ENCODE data around the gene ZAP70.

The ZAP70 gene

DNA sequence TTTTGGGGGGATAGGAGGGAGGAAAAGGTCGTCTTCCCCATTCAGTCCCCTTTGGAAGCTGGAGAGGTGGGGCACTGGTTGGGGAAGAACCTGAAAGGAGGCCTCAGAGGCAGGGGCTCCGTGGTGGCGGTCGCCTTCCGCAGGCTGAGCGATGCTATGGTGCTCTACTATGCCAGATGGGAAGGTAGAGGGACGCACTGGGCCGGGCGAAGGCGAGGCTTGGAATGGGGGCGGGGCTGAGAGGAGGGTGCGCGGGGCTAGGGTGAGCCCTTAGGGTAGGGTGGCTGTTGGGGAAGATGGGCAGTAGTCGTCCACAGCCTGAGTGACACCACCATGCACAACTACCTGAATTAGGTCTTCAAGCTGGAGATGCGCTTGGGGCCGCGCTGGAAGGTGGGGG is 11.1 kb downstream of the ZAP70 start:
- DNase-seq (ENCODE audit: low read depth in 1 of 2, low spot score in 1 of 2): no peak
- TF ChIP-seq JUND (IDR thresholded peaks at IDR 0.05; ENCODE audit: low read depth): no peak
- in situ Hi-C loops (cut with HindIII; ENCODE audit: low pct_unique_long_range_greater_than_20kb, low sequenced_read_pairs): no loop called here

DNA sequence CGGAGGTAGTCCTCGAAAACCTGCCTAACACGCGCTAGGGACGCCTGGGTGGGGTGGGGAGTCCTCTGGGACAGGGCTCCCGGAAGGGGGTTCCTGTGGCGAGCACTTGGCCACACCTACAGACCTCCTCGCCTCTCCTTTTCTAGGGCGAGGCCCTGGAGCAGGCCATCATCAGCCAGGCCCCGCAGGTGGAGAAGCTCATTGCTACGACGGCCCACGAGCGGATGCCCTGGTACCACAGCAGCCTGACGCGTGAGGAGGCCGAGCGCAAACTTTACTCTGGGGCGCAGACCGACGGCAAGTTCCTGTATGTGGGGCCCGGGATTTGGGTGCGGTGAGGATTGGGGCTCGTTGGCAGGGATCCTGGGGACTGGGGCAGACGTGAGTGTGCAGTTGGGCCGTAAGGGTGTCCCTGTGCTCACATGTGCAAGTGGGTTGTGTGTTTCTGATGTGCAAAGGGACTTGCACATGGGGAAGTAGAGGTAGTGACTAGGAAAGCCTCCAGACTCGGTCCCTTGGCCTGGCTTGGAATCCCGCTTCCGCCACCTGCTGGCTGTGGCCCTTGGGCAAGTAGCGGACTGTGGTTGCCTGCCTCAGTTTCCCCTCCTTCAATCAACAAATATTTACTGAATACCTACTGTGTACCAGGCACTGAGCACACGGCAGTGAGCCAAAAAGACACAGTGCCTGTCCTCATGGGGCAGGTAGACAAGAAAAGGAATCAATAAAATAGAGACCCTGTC is 11.7 kb downstream of the ZAP70 start:
- no peak for DNase-seq (ENCODE audit: low read depth in 1 of 2, low spot score in 1 of 2)
- no peak for TF ChIP-seq JUND (IDR thresholded peaks at IDR 0.05; ENCODE audit: low read depth)
- in situ Hi-C loops (cut with HindIII; ENCODE audit: low pct_unique_long_range_greater_than_20kb, low sequenced_read_pairs): no loop called here

GRCh38 chr2:97726261-97727064 is 13.1 kb downstream of the ZAP70 start:
- DNase-seq (ENCODE audit: low read depth in 1 of 2, low spot score in 1 of 2): no peak
- in situ Hi-C loops (cut with HindIII; ENCODE audit: low pct_unique_long_range_greater_than_20kb, low sequenced_read_pairs): no loop called here
- TF ChIP-seq JUND (IDR thresholded peaks at IDR 0.05; ENCODE audit: low read depth): no peak

DNA sequence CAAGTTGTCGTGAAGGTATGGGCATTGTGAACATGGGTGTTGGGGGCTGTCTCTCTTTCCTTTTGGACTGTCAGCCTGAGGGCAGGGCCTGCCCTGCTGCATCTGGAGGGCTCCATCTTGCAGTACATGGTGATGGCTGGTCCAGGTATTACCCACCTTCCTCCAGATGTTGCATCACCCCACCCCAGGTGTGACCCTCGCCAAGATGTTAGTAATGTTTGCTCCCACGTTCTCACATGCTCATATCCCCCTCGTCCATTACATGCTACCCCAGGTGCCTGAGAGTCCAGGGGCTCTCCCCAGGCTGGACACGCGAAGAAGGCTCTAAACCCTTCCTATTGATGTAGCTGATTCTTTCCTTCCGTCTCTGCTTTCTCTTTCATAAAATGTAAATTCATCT is 13.9 kb downstream of the ZAP70 start:
- in situ Hi-C loops (cut with HindIII; ENCODE audit: low pct_unique_long_range_greater_than_20kb, low sequenced_read_pairs): no loop called here
- no peak for DNase-seq (ENCODE audit: low read depth in 1 of 2, low spot score in 1 of 2)
- no peak for TF ChIP-seq JUND (IDR thresholded peaks at IDR 0.05; ENCODE audit: low read depth)

DNA sequence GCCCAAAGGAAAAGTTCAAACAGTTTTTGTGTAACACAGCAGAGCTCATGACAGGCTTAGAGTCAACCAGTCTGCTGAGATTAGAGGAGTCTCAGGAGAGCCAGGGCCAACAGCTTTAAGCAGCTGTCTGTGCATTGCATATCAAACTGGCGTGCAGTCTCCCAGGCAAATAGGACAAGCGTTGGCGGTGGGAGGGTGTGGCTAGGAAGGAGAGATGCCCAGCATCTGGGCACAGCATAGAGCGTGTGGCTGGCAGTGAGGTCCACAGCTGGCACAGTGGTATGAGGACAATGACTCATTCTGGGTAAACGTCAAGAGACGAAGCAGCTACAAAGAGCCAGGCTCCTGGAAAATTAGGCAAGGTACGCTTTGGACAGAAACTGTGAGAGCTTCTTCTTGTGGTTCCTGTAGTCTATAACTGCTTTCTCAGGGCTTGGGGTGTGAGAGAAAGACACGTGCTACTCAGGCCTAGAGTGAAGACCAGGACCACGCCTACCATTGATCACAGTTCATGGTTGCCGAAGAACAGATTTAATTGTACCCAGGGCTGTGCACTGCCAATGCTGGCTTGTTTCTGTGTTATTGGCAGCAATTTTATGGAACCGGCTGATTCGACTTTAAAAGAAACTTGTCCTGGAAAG is 14.8 kb downstream of the ZAP70 start:
- peak in 1 of 2 experiments; percentile 8 for DNase-seq (ENCODE audit: low read depth in 1 of 2, low spot score in 1 of 2)
- in situ Hi-C loops (cut with HindIII; ENCODE audit: low pct_unique_long_range_greater_than_20kb, low sequenced_read_pairs): no loop called here

GRCh38 chr2:97730245-97730644 is 16.9 kb downstream of the ZAP70 start:
- in situ Hi-C loops (cut with HindIII; ENCODE audit: low pct_unique_long_range_greater_than_20kb, low sequenced_read_pairs): no loop called here
- no peak for TF ChIP-seq JUND (IDR thresholded peaks at IDR 0.05; ENCODE audit: low read depth)
- DNase-seq (ENCODE audit: low read depth in 1 of 2, low spot score in 1 of 2): peak in 1 of 2 experiments; percentile 57

More for the DNA sequence above, 14.8 kb downstream of the ZAP70 start:
- no peak for TF ChIP-seq JUND (IDR thresholded peaks at IDR 0.05; ENCODE audit: low read depth)

GRCh38 chr2:97731274-97732020 is 18.1 kb downstream of the ZAP70 start:
- TF ChIP-seq JUND (IDR thresholded peaks at IDR 0.05; ENCODE audit: low read depth): no peak
- in situ Hi-C loops (cut with HindIII; ENCODE audit: low pct_unique_long_range_greater_than_20kb, low sequenced_read_pairs): no loop called here
- DNase-seq (ENCODE audit: low read depth in 1 of 2, low spot score in 1 of 2): no peak

- in situ Hi-C loops (cut with HindIII; ENCODE audit: low pct_unique_long_range_greater_than_20kb, low sequenced_read_pairs): no loop called here
- DNase-seq (ENCODE audit: low read depth in 1 of 2, low spot score in 1 of 2): no peak
- TF ChIP-seq JUND (IDR thresholded peaks at IDR 0.05; ENCODE audit: low read depth): no peak
These were observed 19.3 kb downstream of the ZAP70 start for GRCh38 chr2:97732436-97733340.

DNA sequence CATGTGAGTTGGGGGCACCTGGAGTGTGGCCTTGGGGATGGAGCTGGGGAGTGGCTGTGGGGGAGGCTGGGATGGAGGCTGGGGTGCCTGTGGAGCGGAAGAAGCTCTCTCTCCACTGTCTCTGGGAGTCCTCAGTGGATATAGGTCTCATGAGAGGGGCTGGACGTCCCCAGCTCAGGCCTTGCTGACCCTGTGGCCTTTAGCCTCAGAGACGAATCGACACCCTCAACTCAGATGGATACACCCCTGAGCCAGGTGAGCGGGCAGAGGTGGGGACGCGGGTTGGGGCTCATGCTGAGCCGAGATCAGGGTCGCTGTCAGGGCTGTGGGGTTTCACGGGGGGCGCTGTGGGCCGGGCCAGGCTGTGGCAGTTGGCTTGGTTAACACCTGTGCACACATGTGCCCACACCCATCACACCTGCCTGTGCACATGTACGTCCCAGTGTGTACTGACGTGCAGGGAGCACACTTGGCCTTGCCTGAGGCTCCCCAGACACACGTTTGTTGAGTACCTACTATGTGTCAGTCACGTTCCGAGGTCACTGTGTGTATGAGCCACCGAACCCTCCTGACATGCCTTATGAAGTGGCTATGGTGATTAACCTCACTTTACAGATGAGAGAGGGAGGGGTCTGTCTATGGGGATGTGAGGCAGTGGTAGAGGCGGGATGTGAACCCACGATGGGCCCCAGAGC is 20.1 kb downstream of the ZAP70 start:
- in situ Hi-C loops (cut with HindIII; ENCODE audit: low pct_unique_long_range_greater_than_20kb, low sequenced_read_pairs): no loop called here
- TF ChIP-seq JUND (IDR thresholded peaks at IDR 0.05; ENCODE audit: low read depth): no peak
- no peak for DNase-seq (ENCODE audit: low read depth in 1 of 2, low spot score in 1 of 2)

- in situ Hi-C loops (cut with HindIII; ENCODE audit: low pct_unique_long_range_greater_than_20kb, low sequenced_read_pairs): no loop called here
- no peak for TF ChIP-seq JUND (IDR thresholded peaks at IDR 0.05; ENCODE audit: low read depth)
- no peak for DNase-seq (ENCODE audit: low read depth in 1 of 2, low spot score in 1 of 2)
These were observed 21.0 kb downstream of the ZAP70 start for GRCh38 chr2:97734061-97735051.
